ENCODE data around the gene DLG1.
A peak's percentile ranks its signal among the peaks of the same experiment; 100 is the strongest.

Gene DLG1

GRCh38 chr3:197105786-197106185 is 192.6 kb downstream of the DLG1 start:
- no peak for TF ChIP-seq CTCF (conservative IDR thresholded peaks at IDR 0.05; ENCODE audit: low read length)
- no peak for DNase-seq (ENCODE audit: low read depth)
- no peak overlapping the region for H3K4me3 ChIP-seq (ENCODE audit: low read length)

- H3K4me3 ChIP-seq (ENCODE audit: low read length): no peak overlapping the region
- no peak for DNase-seq (ENCODE audit: low read depth)
- TF ChIP-seq CTCF (conservative IDR thresholded peaks at IDR 0.05; ENCODE audit: low read length): no peak
These were observed 193.7 kb downstream of the DLG1 start for GRCh38 chr3:197104738-197105137.

- DNase-seq (ENCODE audit: low read depth): peak; percentile 21
- no peak for TF ChIP-seq CTCF (conservative IDR thresholded peaks at IDR 0.05; ENCODE audit: low read length)
These were observed 194.6 kb downstream of the DLG1 start for GRCh38 chr3:197103766-197104165.

GRCh38 chr3:197093871-197094270 is 204.5 kb downstream of the DLG1 start:
- no peak for TF ChIP-seq CTCF (conservative IDR thresholded peaks at IDR 0.05; ENCODE audit: low read length)
- no peak overlapping the region for H3K4me3 ChIP-seq (ENCODE audit: low read length)
- DNase-seq (ENCODE audit: low read depth): no peak

More at GRCh38 chr3:197103766-197104165, 194.6 kb downstream of the DLG1 start:
- H3K4me3 ChIP-seq (ENCODE audit: low read length): no peak overlapping the region

GRCh38 chr3:197088370-197088769 is 210.0 kb downstream of the DLG1 start:
- no peak for DNase-seq (ENCODE audit: low read depth)
- no peak for TF ChIP-seq CTCF (conservative IDR thresholded peaks at IDR 0.05; ENCODE audit: low read length)
- no peak overlapping the region for H3K4me3 ChIP-seq (ENCODE audit: low read length)

GRCh38 chr3:197085137-197085536 is 213.3 kb downstream of the DLG1 start:
- DNase-seq (ENCODE audit: low read depth): no peak
- H3K4me3 ChIP-seq (ENCODE audit: low read length): no peak overlapping the region
- no peak for TF ChIP-seq CTCF (conservative IDR thresholded peaks at IDR 0.05; ENCODE audit: low read length)

- H3K4me3 ChIP-seq (ENCODE audit: low read length): no peak overlapping the region
- no peak for TF ChIP-seq CTCF (conservative IDR thresholded peaks at IDR 0.05; ENCODE audit: low read length)
- peak; percentile 67 for DNase-seq (ENCODE audit: low read depth)
These were observed 214.9 kb downstream of the DLG1 start for GRCh38 chr3:197083486-197083885.
